Fibroblast of the aortic adventitia (primary cell): ENCODE results near the gene GBGT1. TPM values are rescaled to one million over a fixed set of nuclear protein-coding genes. Genes with fewer than 3 reads are reported as not detected.

ENCODE experiments used
- DNase-seq: peaks from one replicate; pipeline ENCODE4 v3.0.0-alpha.2; 2010; ENCODE audit warnings: low read depth
- H3K4me3 ChIP-seq: 2 replicates; pipeline ENCODE4 v1.5.1; 2011; ENCODE audit warnings: low read depth, mild to moderate bottlenecking, control low read depth, low read length, moderate library complexity
- CTCF ChIP-seq: IDR thresholded peaks from 2 replicates; pipeline ENCODE4 v1.5.1; 2011; ENCODE audit warnings: mild to moderate bottlenecking, low read length, control low read depth, inconsistent platforms; ENCODE audit not compliant: insufficient read depth
- total RNA-seq: library from RNA; depleted of rRNA; stranded (reverse); fragments of >200 nt; gene quantifications from 2 replicates; pipeline ENCODE4 v1.2.3, GENCODE V29; 2012; ENCODE audit warnings: low replicate concordance

Gene GBGT1
- total RNA-seq, 1 donor: 1.6 TPM

GRCh38 chr9:133202688-133203453 is 39.2 kb upstream of the GBGT1 start:
- no peak for TF ChIP-seq CTCF
- H3K4me3 ChIP-seq: no peak overlapping the region
- no peak for DNase-seq

GRCh38 chr9:133202145-133202513 is 38.4 kb upstream of the GBGT1 start:
- TF ChIP-seq CTCF: no peak
- H3K4me3 ChIP-seq: no peak overlapping the region
- DNase-seq: no peak

GRCh38 chr9:133201424-133202144 is 37.9 kb upstream of the GBGT1 start:
- no peak for TF ChIP-seq CTCF
- no peak overlapping the region for H3K4me3 ChIP-seq
- no peak for DNase-seq

GRCh38 chr9:133200631-133201030 is 36.9 kb upstream of the GBGT1 start:
- no peak for DNase-seq
- no peak for TF ChIP-seq CTCF
- no peak overlapping the region for H3K4me3 ChIP-seq

- no peak overlapping the region for H3K4me3 ChIP-seq
- TF ChIP-seq CTCF: peak; percentile 5
- DNase-seq: no peak
Observed at GRCh38 chr9:133199648-133200321, 36.1 kb upstream of the GBGT1 start.

- no peak for TF ChIP-seq CTCF
- DNase-seq: no peak
- no peak overlapping the region for H3K4me3 ChIP-seq
Observed at GRCh38 chr9:133195029-133195428, 31.3 kb upstream of the GBGT1 start.
